ENCODE data around the gene CTNNA3. TPM values are rescaled to one million over a fixed set of nuclear protein-coding genes. Genes with fewer than 3 reads are reported as not detected.

CTNNA3 gene
- total RNA-seq, 1 experiment from 2014 or later = 0.20 TPM

DNA sequence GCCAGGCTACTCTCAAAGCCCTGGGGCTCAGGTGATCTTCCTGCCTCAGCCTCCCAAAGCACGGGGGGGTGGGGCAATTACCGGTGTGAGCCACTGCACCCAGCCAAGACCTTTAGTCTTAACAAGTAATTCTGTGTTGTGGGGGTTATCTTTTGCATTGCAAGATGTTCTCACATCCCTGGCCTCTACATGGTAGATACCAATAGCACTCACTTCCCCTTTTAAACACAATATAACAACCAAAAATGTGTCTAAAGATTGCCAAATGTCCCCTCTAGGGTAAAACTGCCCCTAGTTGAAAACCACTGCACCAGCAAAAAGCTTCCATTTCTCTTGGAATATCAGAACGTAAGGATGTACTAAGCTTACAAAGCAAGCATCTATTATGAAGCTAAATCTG lies 225.0 kb downstream of the CTNNA3 start:
- H3K9me3 ChIP-seq = no peaks in the 10 kb centered on the region; the same call in 1 of the 2 replicates
- DNase-seq = no peak
- H3K36me3 ChIP-seq (ENCODE audit: control insufficient read depth, insufficient read depth, low read length) = no peaks in the 10 kb centered on the region
- TF ChIP-seq, protein P1, sequence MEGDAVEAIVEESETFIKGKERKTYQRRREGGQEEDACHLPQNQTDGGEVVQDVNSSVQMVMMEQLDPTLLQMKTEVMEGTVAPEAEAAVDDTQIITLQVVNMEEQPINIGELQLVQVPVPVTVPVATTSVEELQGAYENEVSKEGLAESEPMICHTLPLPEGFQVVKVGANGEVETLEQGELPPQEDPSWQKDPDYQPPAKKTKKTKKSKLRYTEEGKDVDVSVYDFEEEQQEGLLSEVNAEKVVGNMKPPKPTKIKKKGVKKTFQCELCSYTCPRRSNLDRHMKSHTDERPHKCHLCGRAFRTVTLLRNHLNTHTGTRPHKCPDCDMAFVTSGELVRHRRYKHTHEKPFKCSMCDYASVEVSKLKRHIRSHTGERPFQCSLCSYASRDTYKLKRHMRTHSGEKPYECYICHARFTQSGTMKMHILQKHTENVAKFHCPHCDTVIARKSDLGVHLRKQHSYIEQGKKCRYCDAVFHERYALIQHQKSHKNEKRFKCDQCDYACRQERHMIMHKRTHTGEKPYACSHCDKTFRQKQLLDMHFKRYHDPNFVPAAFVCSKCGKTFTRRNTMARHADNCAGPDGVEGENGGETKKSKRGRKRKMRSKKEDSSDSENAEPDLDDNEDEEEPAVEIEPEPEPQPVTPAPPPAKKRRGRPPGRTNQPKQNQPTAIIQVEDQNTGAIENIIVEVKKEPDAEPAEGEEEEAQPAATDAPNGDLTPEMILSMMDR (IDR thresholded peaks at IDR 0.05; ENCODE audit: insufficient read depth in 1 of 2, low read depth in 1 of 2, low read length in 1 of 2, severe bottlenecking in 1 of 2, unreplicated experiment in 1 of 2) = no peak
- intact Hi-C loops (cut with micrococcal nuclease; ENCODE audit: unreplicated experiment) = no loop called here
- Mint-ChIP-seq H3K27me3 (ENCODE audit: insufficient read depth, unreplicated experiment) (no peaks in the 10 kb centered on the region), H3K36me3 (ENCODE audit: insufficient read depth, unreplicated experiment) (no peaks in the 10 kb centered on the region), H3K27ac (ENCODE audit: unreplicated experiment) (no peak overlapping the region), H3K4me1 (ENCODE audit: low read depth, unreplicated experiment) (peaks cover 14% of the 10 kb centered on the region), H3K4me3 (ENCODE audit: unreplicated experiment) (no peak overlapping the region), H3K9me3 (ENCODE audit: unreplicated experiment) (peaks cover 39% of the 10 kb centered on the region)
- POLR2A ChIA-PET = no interaction called here
- CTCF ChIA-PET = no interaction called here
- no peaks in the 10 kb centered on the region for H3K27me3 ChIP-seq (replicated peaks; ENCODE audit: control insufficient read depth, insufficient read depth, low read length)
- no peak overlapping the region for H3K4me3 ChIP-seq (ENCODE audit: low read depth, low read length)
- BruUV-seq (replicated peaks) = no TSS peak
- H3K4me1 ChIP-seq = peaks cover 22% of the 10 kb centered on the region; the same call in 1 of the 2 replicates

GRCh38 chr10:67464278-67464677 lies 231.7 kb downstream of the CTNNA3 start:
- no TSS peak for BruUV-seq (replicated peaks)
- DNase-seq = no peak
- no peaks in the 10 kb centered on the region for H3K9me3 Mint-ChIP-seq (ENCODE audit: unreplicated experiment)
- intact Hi-C loops (cut with micrococcal nuclease; ENCODE audit: unreplicated experiment) = no loop called here
- no peak overlapping the region for H3K27ac Mint-ChIP-seq (ENCODE audit: unreplicated experiment)
- no peaks in the 10 kb centered on the region for H3K27me3 ChIP-seq (replicated peaks; ENCODE audit: control insufficient read depth, insufficient read depth, low read length)
- H3K9me3 ChIP-seq = no peaks in the 10 kb centered on the region
- H3K4me1 ChIP-seq = no peaks in the 10 kb centered on the region
- no peaks in the 10 kb centered on the region for H3K27me3 Mint-ChIP-seq (ENCODE audit: insufficient read depth, unreplicated experiment)
- no peaks in the 10 kb centered on the region for H3K36me3 ChIP-seq (ENCODE audit: control insufficient read depth, insufficient read depth, low read length)
- no peaks in the 10 kb centered on the region for H3K36me3 Mint-ChIP-seq (ENCODE audit: insufficient read depth, unreplicated experiment)
- POLR2A ChIA-PET = no interaction called here
- no peak overlapping the region for H3K4me3 ChIP-seq (ENCODE audit: low read depth, low read length)
- H3K4me3 Mint-ChIP-seq (ENCODE audit: unreplicated experiment) = no peak overlapping the region
- CTCF ChIA-PET = no interaction called here
- TF ChIP-seq, protein P1 (IDR thresholded peaks at IDR 0.05; ENCODE audit: insufficient read depth in 1 of 2, low read depth in 1 of 2, low read length in 1 of 2, severe bottlenecking in 1 of 2, unreplicated experiment in 1 of 2) = no peak
- no peaks in the 10 kb centered on the region for H3K4me1 Mint-ChIP-seq (ENCODE audit: low read depth, unreplicated experiment)

DNA sequence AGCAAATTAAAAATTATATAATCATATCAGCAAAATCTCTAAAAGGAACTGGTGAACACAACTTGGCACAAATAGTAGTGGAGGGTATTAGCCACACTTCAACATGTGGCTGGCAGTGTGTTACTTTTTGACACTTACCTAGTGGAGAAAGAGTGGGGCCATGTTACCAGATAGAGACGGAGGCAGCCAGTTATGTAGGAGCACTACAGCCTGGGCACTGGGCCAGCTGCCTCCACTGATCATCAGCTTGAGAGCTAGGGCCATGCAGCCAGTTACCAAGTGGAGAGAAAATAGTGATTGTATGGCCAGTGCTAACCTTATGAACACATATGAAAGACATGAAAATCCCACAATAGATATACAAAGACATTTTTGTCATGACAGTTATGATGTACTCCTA lies 243.1 kb downstream of the CTNNA3 start:
- no peak overlapping the region for H3K27ac Mint-ChIP-seq (ENCODE audit: unreplicated experiment)
- CTCF ChIA-PET = no interaction called here

More for the DNA sequence above, 243.1 kb downstream of the CTNNA3 start:
- TF ChIP-seq, protein P1 (IDR thresholded peaks at IDR 0.05; ENCODE audit: insufficient read depth in 1 of 2, low read depth in 1 of 2, low read length in 1 of 2, severe bottlenecking in 1 of 2, unreplicated experiment in 1 of 2) = no peak
- no TSS peak for BruUV-seq (replicated peaks)
- Histone ChIP-seq H3K36me3 (ENCODE audit: control insufficient read depth, insufficient read depth, low read length) (no peaks in the 10 kb centered on the region), H3K4me1 (no peaks in the 10 kb centered on the region), H3K9me3 (peaks cover 2% of the 10 kb centered on the region; the same call in 1 of the 2 replicates), H3K4me3 (ENCODE audit: low read depth, low read length) (no peak overlapping the region), H3K27me3 (replicated peaks; ENCODE audit: control insufficient read depth, insufficient read depth, low read length) (no peaks in the 10 kb centered on the region)
- Mint-ChIP-seq H3K36me3 (ENCODE audit: insufficient read depth, unreplicated experiment) (no peaks in the 10 kb centered on the region), H3K4me1 (ENCODE audit: low read depth, unreplicated experiment) (no peaks in the 10 kb centered on the region), H3K4me3 (ENCODE audit: unreplicated experiment) (no peak overlapping the region), H3K27me3 (ENCODE audit: insufficient read depth, unreplicated experiment) (no peaks in the 10 kb centered on the region), H3K9me3 (ENCODE audit: unreplicated experiment) (peaks cover 36% of the 10 kb centered on the region)
- DNase-seq = no peak
- POLR2A ChIA-PET = no interaction called here
- intact Hi-C loops (cut with micrococcal nuclease; ENCODE audit: unreplicated experiment) = no loop called here

All from Caco-2 (cell line).